Bronchial epithelial cell (primary cell): ENCODE measurements around the gene CEP192. TPM values are rescaled to one million over a fixed set of nuclear protein-coding genes. Genes with fewer than 3 reads are reported as not detected.
"Not testable (repeated sequence)": the region's sequence is repeated elsewhere in the genome, so short reads cannot be mapped to it uniquely, and the experiment has no call there.

Experiments used
- DNase-seq: peaks from one replicate; pipeline ENCODE4 v3.0.0-alpha.2; 2010; ENCODE audit warnings: low read depth
- FAIRE-seq: peaks from 2 replicates; lab custom pipeline; 2011; peaks lifted over from hg19 to GRCh38; lab: Jason Lieb, UNC
- H3K27me3 ChIP-seq: 2 replicates; pipeline ENCODE4 v1.5.1; 2011; ENCODE audit warnings: low read length; ENCODE audit not compliant: control insufficient read depth, insufficient read depth
- H3K36me3 ChIP-seq: 2 replicates; pipeline ENCODE4 v1.5.1; 2011; ENCODE audit warnings: low read length; ENCODE audit not compliant: control insufficient read depth, insufficient read depth
- H3K4me3 ChIP-seq: 2 replicates; pipeline ENCODE4 v1.5.1; 2011; ENCODE audit warnings: mild to moderate bottlenecking, low read depth, low read length, control low read depth
- total RNA-seq: library from RNA; depleted of rRNA; stranded (reverse); fragments of >200 nt; gene quantifications from 2 replicates; pipeline ENCODE4 v1.2.1, GENCODE V29; 2014
- TF ChIP-seq, protein P1 (sequence below): IDR thresholded peaks from 2 replicates; pipeline ENCODE4 v1.5.1; 2011; ENCODE audit warnings: mild to moderate bottlenecking, moderate library complexity, low read length, control low read depth, inconsistent platforms; ENCODE audit not compliant: insufficient read depth, severe bottlenecking

CEP192 gene
- total RNA-seq, 1 donor from 2014 or later, result 25.8 TPM

DNA sequence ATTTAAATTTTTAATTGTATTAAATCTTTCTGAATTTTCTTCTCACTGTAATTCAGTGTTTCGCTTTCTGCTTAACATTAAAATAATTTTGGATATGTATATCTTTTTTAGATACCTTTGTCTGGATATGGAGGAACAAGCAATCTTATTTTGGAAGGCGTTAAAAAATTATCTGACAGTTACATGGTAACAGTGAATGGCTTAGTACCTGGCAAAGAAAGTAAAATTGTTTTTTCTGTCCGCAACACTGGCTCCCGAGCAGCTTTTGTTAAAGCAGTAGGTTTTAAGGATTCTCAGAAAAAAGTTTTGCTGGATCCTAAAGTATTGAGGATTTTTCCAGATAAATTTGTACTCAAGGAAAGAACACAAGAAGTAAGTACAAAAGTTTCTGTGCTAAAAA lies 95.7 kb downstream of the CEP192 start:
- Histone ChIP-seq H3K36me3 (peaks cover 3% of the 10 kb centered on the region), H3K4me3 (no peak overlapping the region), H3K27me3 (no peaks in the 10 kb centered on the region)
- TF ChIP-seq, protein P1, sequence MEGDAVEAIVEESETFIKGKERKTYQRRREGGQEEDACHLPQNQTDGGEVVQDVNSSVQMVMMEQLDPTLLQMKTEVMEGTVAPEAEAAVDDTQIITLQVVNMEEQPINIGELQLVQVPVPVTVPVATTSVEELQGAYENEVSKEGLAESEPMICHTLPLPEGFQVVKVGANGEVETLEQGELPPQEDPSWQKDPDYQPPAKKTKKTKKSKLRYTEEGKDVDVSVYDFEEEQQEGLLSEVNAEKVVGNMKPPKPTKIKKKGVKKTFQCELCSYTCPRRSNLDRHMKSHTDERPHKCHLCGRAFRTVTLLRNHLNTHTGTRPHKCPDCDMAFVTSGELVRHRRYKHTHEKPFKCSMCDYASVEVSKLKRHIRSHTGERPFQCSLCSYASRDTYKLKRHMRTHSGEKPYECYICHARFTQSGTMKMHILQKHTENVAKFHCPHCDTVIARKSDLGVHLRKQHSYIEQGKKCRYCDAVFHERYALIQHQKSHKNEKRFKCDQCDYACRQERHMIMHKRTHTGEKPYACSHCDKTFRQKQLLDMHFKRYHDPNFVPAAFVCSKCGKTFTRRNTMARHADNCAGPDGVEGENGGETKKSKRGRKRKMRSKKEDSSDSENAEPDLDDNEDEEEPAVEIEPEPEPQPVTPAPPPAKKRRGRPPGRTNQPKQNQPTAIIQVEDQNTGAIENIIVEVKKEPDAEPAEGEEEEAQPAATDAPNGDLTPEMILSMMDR, result no peak
- no peak for DNase-seq
- no peak for FAIRE-seq

DNA sequence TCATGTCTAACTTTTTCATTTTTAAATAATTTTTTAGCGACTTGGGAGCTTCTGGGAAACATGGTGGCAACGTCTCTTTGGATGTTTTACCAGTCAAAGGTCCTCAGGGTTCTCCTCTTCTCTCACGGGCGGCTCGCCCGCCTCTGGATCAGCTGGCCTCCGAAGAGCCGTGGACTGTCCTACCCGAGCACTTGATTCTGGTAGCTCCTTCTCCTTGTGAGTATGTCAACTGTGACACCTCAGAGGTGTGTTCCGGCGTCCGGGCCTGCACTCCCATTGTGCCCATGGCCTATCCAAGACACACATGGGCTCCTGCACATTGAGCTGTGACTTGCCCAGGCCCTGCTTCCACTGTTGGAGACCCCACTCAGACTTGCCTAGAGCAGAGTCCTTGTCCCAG lies 104.3 kb downstream of the CEP192 start:
- TF ChIP-seq, protein P1, result no peak
- DNase-seq (no peak), FAIRE-seq (no peak)
- H3K27me3 ChIP-seq, result no peaks in the 10 kb centered on the region
- H3K4me3 ChIP-seq, result no peak overlapping the region
- peaks cover 11% of the 10 kb centered on the region for H3K36me3 ChIP-seq

GRCh38 chr18:13096232-13096631 lies 105.1 kb downstream of the CEP192 start:
- no peaks in the 10 kb centered on the region for H3K27me3 ChIP-seq
- DNase-seq (no peak), FAIRE-seq (no peak)
- H3K4me3 ChIP-seq, result no peak overlapping the region
- peaks cover 10% of the 10 kb centered on the region for H3K36me3 ChIP-seq
- TF ChIP-seq, protein P1, result no peak

- no peaks in the 10 kb centered on the region for H3K27me3 ChIP-seq
- no peak overlapping the region for H3K4me3 ChIP-seq
- DNase-seq, result no peak
- TF ChIP-seq, protein P1, result no peak
- peaks cover 13% of the 10 kb centered on the region for H3K36me3 ChIP-seq
- FAIRE-seq, result no peak
These were observed 105.6 kb downstream of the CEP192 start for GRCh38 chr18:13096719-13097118.

DNA sequence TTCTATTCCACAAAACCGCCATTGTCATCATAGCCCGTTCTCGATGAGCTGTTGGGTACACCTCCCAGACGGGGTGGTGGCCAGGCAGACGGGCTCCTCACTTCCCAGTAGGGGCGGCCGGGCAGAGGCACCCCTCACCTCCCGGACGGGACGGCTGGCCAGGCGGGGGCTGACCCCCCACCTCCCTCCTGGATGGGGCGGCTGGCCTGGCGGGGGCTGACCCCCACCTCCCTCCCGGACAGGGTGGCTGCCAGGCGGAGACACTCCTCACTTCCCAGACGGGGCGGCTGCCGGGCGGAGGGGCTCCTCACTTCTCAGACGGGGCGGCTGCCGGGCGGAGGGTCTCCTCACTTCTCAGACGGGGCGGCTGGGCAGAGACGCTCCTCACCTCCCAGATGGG lies 106.9 kb downstream of the CEP192 start:
- DNase-seq, H3K27me3 ChIP-seq, H3K4me3 ChIP-seq, FAIRE-seq: not testable (repeated sequence)
- peaks cover 18% of the 10 kb centered on the region for H3K36me3 ChIP-seq

DNA sequence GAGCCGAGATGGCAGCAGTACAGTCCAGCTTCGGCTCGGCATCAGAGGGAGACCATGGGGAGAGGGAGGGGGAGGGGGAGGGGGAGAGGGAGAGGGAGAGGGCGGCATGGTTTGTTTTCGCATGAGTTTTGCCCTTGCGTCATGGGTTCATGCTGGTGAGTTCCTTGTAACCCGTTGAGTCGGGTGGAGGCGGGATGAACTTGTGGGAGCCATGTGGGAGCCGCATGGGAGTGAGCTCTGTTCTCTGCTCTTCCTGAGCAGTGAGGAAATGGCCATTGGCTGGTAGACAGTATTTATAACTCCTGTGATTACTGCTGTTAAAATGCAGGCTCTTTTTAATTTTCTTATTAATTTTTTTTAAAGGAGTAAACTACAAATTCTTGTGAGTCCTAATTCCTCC lies 108.0 kb downstream of the CEP192 start:
- DNase-seq (no peak), FAIRE-seq (no peak)
- Histone ChIP-seq H3K4me3 (no peak overlapping the region), H3K36me3 (peaks cover 18% of the 10 kb centered on the region), H3K27me3 (no peaks in the 10 kb centered on the region)
- TF ChIP-seq, protein P1, result no peak
